ENCODE measurements around the gene ZNF799. TPM values are rescaled to one million over a fixed set of nuclear protein-coding genes. Genes with fewer than 3 reads are reported as not detected.

Gene ZNF799
- total RNA-seq, 1 donor from 2014 or later: 3.8 TPM

DNA sequence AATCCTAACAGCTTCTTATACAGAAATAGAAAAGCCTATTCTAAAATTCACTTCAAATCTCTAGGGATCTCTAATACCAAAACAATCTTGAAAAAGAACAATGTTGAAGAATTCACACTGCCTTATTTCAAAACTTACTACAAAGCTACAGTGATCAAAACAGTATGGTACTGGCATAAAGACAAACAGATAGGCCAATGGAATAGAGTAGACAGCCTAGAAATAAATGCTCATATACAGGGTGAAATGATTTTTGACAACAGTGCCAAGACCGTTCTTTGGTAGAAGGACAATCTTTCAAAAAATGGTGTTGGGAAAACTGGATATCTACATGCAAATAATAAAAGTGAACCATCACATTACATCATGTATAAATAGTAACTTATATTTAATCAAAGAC lies 55.9 kb downstream of the ZNF799 start:
- intact Hi-C loops (cut with micrococcal nuclease): no loop called here

More for the DNA sequence above, 55.9 kb downstream of the ZNF799 start:
- Mint-ChIP-seq H3K27ac (no peak overlapping the region), H3K4me1 (ENCODE audit: low read depth) (no peaks in the 10 kb centered on the region), H3K9me3 (peaks cover 66% of the 10 kb centered on the region), H3K4me3 (ENCODE audit: low read depth) (no peak overlapping the region), H3K27me3 (ENCODE audit: low read depth) (no peaks in the 10 kb centered on the region), H3K36me3 (ENCODE audit: low read depth) (peaks cover 9% of the 10 kb centered on the region)
- DNase-seq (ENCODE audit: low spot score): no peak

Other genes starting within 250 kb of the ZNF799 start
- gene ZNF625, start 244.5 kb downstream of the ZNF799 start, total RNA-seq: 3.1 and 4.1 TPM in 2 replicates
- 7.7 and 9.7 TPM in 2 replicates for gene ZNF136, start 238.2 kb downstream of the ZNF799 start, total RNA-seq
- 8.6 and 8.7 TPM in 2 replicates for gene ZNF44, start 106.4 kb downstream of the ZNF799 start, total RNA-seq
- 2.3 and 4.2 TPM in 2 replicates for gene ZNF563, start 67.6 kb downstream of the ZNF799 start, total RNA-seq
- gene ZNF442, start 35.6 kb downstream of the ZNF799 start, total RNA-seq: 0.55 and 1.2 TPM in 2 replicates
- 4.3 and 4.5 TPM in 2 replicates for gene ZNF443, start 39.8 kb upstream of the ZNF799 start, total RNA-seq
- 0.18 and 2.4 TPM in 2 replicates for gene ZNF709, start 83.5 kb upstream of the ZNF799 start, total RNA-seq
- 7.4 and 7.6 TPM in 2 replicates for gene ZNF564, start 150.2 kb upstream of the ZNF799 start, total RNA-seq
- gene ZNF490, start 209.5 kb upstream of the ZNF799 start, total RNA-seq: 7.0 and 9.9 TPM in 2 replicates
- 21.8 and 22.5 TPM in 2 replicates for gene ZNF791, start 209.6 kb upstream of the ZNF799 start, total RNA-seq